Kidney capillary endothelial cell (primary cell): ENCODE measurements around the gene SCLY.

Experiments used
- DNase-seq: peaks from one replicate; pipeline ENCODE4 v3.0.0-alpha.2; 2018; ENCODE audit warnings: low spot score

Gene SCLY

DNA sequence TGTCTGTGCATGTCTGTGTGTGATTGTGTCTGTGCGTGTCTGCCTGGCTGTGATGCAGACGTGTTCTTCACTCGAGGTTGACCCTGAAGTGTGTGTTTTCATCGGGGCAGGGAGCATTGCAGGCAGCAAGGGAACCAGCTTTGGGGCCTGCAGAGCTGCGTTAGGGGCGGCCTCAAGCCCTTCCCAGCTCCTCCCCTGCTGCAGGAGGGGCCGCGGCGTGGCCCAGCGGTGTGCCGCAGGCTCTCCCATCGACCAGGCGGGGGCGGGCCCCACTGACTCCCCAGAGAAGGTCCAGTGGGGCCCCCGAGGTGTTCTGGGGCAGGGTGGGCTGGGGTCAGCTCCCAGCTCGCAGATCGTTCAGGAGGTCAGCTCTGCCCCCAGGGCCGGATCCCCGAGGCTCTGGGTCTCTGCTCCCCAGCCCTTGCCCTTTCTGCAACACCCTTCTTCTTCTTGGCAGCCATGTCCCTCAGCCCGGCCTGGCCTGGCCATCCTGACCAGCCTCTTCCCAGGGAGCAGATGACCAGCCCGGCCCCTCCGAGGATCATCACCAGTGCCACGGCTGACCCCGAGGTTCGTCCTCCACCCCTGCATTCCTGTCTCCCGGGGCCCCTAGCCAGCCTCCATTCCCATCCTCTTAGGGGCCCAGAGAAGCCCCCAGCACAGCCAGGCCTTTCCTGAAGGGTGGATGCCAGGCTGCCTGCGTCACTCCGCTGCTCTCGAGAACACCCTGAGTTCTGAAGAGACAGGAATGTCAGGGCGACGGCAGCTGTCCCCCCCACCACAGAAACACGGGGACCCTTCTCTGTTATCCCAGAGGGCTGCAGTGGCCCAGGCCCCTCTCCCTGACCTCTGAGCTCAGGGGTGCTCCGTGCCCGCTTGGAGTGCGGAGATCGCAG, 66.6 kb downstream of the SCLY start:
- no peak for DNase-seq

DNA sequence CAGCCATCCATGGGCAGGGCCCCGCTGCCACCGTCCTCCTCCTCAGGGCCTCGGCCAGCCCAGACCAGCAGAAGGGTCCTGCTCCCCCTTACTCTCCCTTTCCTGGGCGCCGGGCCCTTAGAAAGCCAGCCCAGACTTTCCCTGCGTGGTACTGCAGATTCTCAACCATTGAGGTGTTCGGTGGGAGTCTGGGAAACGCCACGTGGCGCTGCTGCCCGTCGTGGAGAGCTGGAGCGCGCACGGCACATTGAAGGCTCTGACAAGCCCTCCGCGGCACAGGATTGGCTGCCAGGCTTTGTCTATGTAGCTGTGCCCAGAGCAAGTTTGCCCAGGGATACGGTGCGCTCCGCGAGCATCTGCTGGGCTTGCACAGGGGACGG, 67.2 kb downstream of the SCLY start:
- DNase-seq = no peak

DNA sequence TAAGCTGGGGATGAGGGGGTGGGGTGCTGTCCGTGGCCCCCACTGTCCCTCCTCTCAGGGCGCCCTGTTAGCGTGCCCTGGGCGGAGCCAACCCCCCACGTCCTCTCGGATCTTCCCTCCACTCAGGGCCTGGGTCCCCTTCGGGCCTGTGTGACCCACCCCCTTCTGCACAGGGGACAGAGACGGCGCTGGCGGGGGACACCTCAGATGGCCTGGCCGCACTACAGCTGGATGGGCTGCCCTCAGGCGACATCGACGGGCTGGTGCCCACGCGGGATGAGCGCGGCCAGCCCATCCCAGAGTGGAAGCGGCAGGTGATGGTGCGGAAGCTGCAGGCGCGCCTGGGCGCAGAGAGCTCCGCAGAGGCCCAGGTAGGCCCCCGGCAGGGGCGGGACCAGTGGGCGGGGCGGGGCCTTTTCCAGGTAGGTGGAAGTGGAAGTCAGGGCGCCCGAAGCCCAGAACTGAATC, 67.8 kb downstream of the SCLY start:
- no peak for DNase-seq

- DNase-seq = no peak
These were observed 68.6 kb downstream of the SCLY start for GRCh38 chr2:238129166-238130010.

- DNase-seq = no peak
These were observed 69.4 kb downstream of the SCLY start for GRCh38 chr2:238130111-238130695.

DNA sequence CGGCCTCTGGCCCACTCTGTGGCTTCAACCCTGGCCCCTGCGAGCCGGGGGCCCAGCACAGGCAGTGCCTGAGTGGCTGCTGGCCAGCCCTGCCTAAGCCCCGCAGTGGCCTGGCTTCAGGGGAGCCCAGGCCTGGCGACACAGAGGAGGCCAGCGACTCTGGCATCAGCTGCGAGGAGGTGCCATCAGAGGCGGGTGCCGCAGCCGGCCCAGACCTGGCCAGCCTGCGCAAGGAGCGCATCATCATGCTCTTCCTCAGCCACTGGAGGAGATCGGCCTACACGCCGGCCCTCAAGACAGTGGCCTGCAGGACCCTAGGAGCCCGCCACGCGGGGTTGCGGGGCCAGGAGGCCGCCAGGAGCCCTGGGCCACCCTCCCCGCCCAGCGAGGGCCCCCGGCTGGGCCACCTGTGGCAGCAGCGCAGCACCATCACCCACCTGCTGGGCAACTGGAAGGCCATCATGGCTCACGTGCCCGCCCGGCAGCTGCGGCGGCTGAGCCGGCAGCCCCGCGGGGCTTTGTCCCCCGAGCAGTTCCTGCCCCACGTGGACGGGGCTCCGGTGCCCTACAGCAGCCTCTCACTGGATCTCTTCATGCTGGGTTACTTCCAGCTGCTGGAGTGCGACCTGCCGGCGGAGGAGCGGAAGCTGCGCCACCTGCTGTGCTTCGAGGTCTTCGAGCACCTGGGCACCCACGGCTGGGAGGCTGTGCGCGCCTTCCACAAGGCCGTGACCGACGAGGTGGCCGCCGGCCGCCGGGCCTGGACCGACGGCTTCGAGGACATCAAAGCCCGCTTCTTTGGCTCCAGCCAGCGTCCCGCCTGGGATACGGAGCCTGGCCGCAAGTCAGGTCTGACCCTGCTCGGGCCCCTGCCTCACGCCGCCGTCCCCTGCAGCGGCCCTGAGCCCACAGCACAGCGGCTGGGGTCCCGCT, 70.2 kb downstream of the SCLY start:
- no peak for DNase-seq

DNA sequence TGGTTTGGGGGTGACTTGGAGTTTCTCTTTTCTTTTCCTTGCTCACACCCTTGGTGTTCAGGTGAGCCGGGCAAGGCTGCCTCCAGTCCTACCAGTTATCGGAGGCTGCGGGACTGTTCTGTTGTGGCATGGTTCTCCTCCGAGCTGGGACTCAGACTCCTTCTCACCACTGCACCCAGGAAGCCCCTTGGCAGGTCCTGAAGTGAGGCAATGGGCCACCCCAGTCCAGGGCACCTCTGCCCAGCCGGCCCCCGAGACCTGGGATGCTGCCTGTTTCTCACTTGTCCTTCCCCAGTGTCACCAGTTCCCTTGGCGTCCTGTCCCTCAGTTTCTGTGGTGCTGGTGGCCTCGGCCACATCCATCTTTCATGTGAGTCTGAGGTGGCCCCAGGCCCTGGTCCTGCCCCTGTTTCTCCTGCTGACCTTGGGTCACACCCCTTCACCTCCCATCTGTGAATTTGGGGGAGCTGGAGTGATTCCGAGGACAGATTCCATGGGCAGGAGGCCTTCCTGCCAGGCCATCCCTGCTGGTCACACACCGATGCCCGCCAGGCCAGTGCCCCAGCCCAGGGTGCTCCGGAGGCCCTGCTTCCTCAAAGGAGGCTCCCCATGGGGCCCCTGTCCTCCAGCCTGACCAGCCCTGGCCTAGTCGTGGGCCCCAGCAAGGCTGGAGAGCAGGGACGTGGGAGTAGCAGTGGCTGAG, 71.1 kb downstream of the SCLY start:
- DNase-seq = no peak

- DNase-seq = no peak
These were observed 72.0 kb downstream of the SCLY start for GRCh38 chr2:238132463-238133450.

DNA sequence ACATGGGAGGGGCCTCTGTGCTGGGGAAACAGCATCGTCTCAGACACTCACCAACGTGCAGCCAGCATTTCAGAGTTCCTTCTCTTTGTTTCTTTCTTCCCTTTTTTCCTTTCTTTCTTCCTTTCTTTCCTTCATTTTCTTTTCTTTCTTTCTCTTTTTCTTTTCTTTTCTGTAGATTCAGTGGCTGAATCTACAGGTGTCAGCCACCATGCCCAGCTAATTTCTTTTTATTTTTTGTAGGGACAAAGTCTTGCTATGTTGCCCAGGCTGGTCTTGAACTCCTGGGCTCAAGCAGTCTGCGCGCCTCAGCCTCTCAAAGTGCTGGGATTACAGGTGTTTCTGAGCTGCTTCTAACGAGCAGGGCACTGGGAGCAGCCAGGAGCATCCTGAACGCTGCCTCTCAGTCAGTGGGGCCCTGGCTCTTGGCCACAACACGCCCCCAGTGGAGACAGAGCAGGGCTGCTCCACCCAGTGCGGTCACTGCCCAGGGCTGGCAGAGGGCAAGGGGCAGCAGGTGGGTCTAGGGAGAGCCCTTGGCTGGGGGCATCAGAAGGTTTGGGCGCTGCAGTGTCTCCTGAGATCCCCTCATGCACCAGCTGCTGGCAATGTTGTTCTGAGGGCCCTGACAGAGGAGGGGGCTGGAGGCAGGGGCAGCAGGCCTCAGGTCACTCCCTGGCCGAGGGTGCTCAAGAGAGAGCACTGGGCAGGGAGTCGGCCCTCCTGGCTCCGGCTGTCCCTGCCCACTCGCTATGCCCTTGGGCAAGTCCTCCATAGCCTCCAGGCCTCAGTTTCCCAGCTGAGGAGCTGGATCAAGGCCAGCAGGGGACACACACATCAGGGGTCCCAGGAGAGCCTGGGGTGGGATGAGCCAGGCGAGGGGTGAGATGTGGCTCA, 72.9 kb downstream of the SCLY start:
- no peak for DNase-seq

- DNase-seq = no peak
These were observed 73.6 kb downstream of the SCLY start for GRCh38 chr2:238134393-238134785.

GRCh38 chr2:238135601-238136150, 74.9 kb downstream of the SCLY start:
- no peak for DNase-seq

GRCh38 chr2:238136820-238137537, 76.2 kb downstream of the SCLY start:
- no peak for DNase-seq

DNA sequence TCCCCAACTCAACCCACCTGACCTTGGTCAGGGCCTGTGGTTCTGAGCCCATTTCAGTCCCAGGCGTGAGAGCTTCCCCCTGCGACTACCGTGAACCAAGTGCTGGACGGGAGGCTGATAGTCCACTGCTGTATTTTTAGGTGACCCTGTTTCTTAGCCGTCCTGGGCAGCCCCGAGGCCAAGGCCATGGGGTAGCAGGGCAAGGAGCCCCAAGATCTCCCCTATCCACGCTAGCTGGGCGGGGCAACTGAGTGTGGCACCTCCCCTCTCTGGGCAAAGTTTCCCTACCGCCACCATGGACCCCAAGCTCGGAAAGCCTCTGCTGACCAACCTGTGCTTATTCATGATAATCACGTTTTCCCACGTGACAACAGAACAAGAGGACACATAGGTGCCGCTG, 77.1 kb downstream of the SCLY start:
- no peak for DNase-seq

GRCh38 chr2:238138331-238139195, 77.8 kb downstream of the SCLY start, which contains the start of gene KLHL30:
KLHL30 (plus strand) TSS chr2:238138668; CDS start chr2:238140755, 2,087 bp downstream.
- DNase-seq = no peak

DNA sequence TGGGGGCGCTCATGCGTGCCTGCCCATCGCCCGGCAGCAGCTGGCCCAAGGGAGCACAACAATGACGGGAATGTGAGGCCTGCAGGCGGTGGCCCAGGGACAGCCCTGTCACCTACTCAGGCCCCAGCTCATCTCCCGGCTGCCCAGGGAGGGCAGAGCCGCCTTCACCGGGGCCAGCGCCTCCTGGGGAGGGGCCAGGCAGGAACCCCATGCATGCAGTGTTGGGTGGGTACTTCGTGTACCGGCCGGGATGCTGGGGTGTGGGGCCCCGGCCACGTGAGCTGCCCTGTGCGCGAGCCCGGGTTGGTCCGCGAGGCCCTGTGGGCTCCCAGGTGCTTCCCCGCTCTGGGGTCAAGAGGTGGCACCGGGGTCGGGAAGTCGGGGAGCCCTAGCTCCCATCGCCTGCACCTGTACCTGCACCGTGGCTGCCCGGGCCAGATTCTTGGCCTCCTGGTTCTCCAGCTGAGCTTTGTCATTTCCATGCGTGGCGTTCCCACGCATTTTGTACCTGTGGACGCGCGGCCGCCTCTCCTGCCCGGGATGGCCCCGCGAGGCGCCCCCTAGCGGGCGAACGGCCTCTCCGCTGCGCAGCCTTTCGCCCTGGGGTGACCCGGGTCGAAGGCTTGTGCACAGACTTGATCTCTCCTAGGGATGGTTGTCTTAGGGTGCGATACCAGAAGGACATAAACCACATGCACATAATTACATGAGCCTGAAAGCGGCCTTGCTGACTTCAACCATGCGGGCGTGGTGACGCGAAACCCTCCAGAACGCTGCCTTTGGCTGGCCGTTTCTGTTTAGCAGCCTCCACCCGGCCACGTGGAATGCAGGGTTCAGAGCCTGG, 78.6 kb downstream of the SCLY start:
- DNase-seq = no peak

DNA sequence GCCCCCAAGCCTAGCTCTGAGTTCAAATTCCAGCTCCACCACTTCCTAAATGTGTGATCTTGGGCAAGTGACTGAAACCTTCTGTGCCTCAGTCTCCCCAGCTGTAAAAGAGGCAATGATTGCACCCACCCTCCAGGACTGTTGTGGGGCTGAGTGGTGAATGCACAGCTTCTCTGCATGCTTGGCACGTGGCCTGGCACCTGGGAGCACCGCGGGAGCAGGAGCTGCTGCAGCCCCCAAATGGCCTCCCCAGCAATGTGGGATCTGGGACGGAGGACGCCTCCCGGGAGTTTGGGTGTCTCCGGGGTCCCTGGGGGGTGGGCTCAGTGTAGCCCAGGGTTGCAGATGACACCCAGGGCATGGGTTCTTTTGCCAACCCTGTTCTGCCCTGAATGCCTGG, 79.2 kb downstream of the SCLY start:
- DNase-seq = no peak
